Stimulated activated naive CD4-positive, alpha-beta T cell treated with Interleukin-2 at 50 U/mL for 16 hours (primary cell): ENCODE data around the gene ARFGAP1.

Experiments used
- DNase-seq: peaks from one replicate; lab custom pipeline; 2025; lab: John Stamatoyannopoulos, UW

ARFGAP1 gene

GRCh38 chr20:63321148-63321831 lies 48.7 kb downstream of the ARFGAP1 start:
- DNase-seq, result no peak

- no peak for DNase-seq
Observed at GRCh38 chr20:63322146-63322932, 49.7 kb downstream of the ARFGAP1 start.

- DNase-seq, result no peak
Observed at GRCh38 chr20:63322933-63323273, 50.3 kb downstream of the ARFGAP1 start.

GRCh38 chr20:63323357-63323981 lies 50.9 kb downstream of the ARFGAP1 start:
- DNase-seq, result no peak

GRCh38 chr20:63325021-63325471 lies 52.4 kb downstream of the ARFGAP1 start:
- DNase-seq, result no peak

- no peak for DNase-seq
Observed at GRCh38 chr20:63325554-63326313, 53.1 kb downstream of the ARFGAP1 start.

GRCh38 chr20:63326314-63327230 lies 54.0 kb downstream of the ARFGAP1 start:
- DNase-seq, result no peak

GRCh38 chr20:63327231-63327745 lies 54.7 kb downstream of the ARFGAP1 start:
- no peak for DNase-seq

- DNase-seq, result no peak
Observed at GRCh38 chr20:63328026-63328700, 55.5 kb downstream of the ARFGAP1 start.

GRCh38 chr20:63328718-63329275 lies 56.2 kb downstream of the ARFGAP1 start:
- DNase-seq, result no peak

GRCh38 chr20:63329331-63330083 lies 56.9 kb downstream of the ARFGAP1 start:
- DNase-seq, result no peak

GRCh38 chr20:63330084-63330760 lies 57.6 kb downstream of the ARFGAP1 start:
- no peak for DNase-seq

GRCh38 chr20:63330940-63331339 lies 58.3 kb downstream of the ARFGAP1 start:
- no peak for DNase-seq

GRCh38 chr20:63331741-63332400 lies 59.3 kb downstream of the ARFGAP1 start:
- no peak for DNase-seq

- DNase-seq, result no peak
Observed at GRCh38 chr20:63332488-63333240, 60.1 kb downstream of the ARFGAP1 start.

- DNase-seq, result no peak
Observed at GRCh38 chr20:63333241-63333836, 60.7 kb downstream of the ARFGAP1 start.

GRCh38 chr20:63334356-63334755 lies 61.7 kb downstream of the ARFGAP1 start:
- no peak for DNase-seq
